GM23338 (cell line): Measurements from ENCODE around the gene MPDU1. TPM values are rescaled to one million over a fixed set of nuclear protein-coding genes. Genes with fewer than 3 reads are reported as not detected.

Source experiments
- ATAC-seq: fragments of 200-7000 bp; cut with Tn5 transposase; 3 replicates; pipeline ENCODE4 v1.9.1; 2020
- DNase-seq: peaks from one replicate; pipeline ENCODE4 v3.0.0-alpha.2; 2015; ENCODE audit warnings: low spot score
- H2AFZ ChIP-seq: fragments of 200-600 bp; sonication (generic); 2 replicates; pipeline ENCODE4 v1.8.0; 2016; ENCODE audit warnings: antibody characterized with exemption, mild to moderate bottlenecking, moderate library complexity
- H3F3A ChIP-seq: fragments of 200-600 bp; sonication (generic); replicated peaks from 2 replicates; pipeline ENCODE4 v1.8.0; 2017; ENCODE audit warnings: antibody characterized with exemption, mixed run types, low read depth
- H3K27ac ChIP-seq: fragments of 200-600 bp; sonication (generic); 2 replicates; pipeline ENCODE4 v1.6.1; 2016; ENCODE audit warnings: low read depth
- H3K27me3 ChIP-seq: fragments of 200-600 bp; sonication (generic); 2 replicates; pipeline ENCODE4 v1.8.0; 2016; ENCODE audit warnings: mild to moderate bottlenecking, mixed run types, moderate library complexity; ENCODE audit not compliant: insufficient read depth
- H3K36me3 ChIP-seq: fragments of 200-600 bp; sonication (generic); 2 replicates; pipeline ENCODE4 v1.8.0; 2016; ENCODE audit warnings: mild to moderate bottlenecking; ENCODE audit not compliant: insufficient read depth
- H3K4me1 ChIP-seq: fragments of 200-600 bp; sonication (generic); 2 replicates; pipeline ENCODE4 v1.8.0; 2016; ENCODE audit warnings: mild to moderate bottlenecking, moderate library complexity; ENCODE audit not compliant: insufficient read depth
- H3K4me2 ChIP-seq: fragments of 200-600 bp; sonication (generic); 2 replicates; pipeline ENCODE4 v1.7.1; 2017; ENCODE audit warnings: mixed run types
- H3K4me3 ChIP-seq: fragments of 200-600 bp; sonication (generic); 2 replicates; pipeline ENCODE4 v1.6.1; 2016; ENCODE audit warnings: mixed run types
- H3K79me2 ChIP-seq: fragments of 200-600 bp; sonication (generic); replicated peaks from 2 replicates; pipeline ENCODE4 v1.8.0; 2017; ENCODE audit warnings: mild to moderate bottlenecking; ENCODE audit not compliant: insufficient read depth
- H3K9me2 ChIP-seq: fragments of 200-600 bp; sonication (generic); 2 replicates; pipeline ENCODE4 v1.8.0; 2017; ENCODE audit not compliant: insufficient read depth
- H4K20me1 ChIP-seq: fragments of 200-600 bp; sonication (generic); replicated peaks from 2 replicates; pipeline ENCODE4 v1.8.0; 2017; ENCODE audit warnings: mild to moderate bottlenecking; ENCODE audit not compliant: insufficient read depth
- H3K27ac Mint-ChIP-seq: 2 replicates; pipeline ENCODE4 v1.8.0; 2020; ENCODE audit warnings: inconsistent platforms, mild to moderate bottlenecking, moderate library complexity, mixed read lengths
- H3K27me3 Mint-ChIP-seq: 3 replicates; pipeline ENCODE4 v1.8.0; 2022; ENCODE audit warnings: low read depth, mild to moderate bottlenecking, moderate library complexity, mixed read lengths, inconsistent platforms; ENCODE audit not compliant: insufficient read depth, poor library complexity
- H3K36me3 Mint-ChIP-seq: 3 replicates; pipeline ENCODE4 v1.8.0; 2021; ENCODE audit warnings: low read depth, mild to moderate bottlenecking, inconsistent platforms, moderate library complexity, mixed read lengths
- H3K4me1 Mint-ChIP-seq: 3 replicates; pipeline ENCODE4 v1.8.0; 2020; ENCODE audit warnings: mild to moderate bottlenecking, inconsistent platforms, mixed read lengths
- H3K4me3 Mint-ChIP-seq: 3 replicates; pipeline ENCODE4 v1.8.0; 2021; ENCODE audit warnings: moderate library complexity, mild to moderate bottlenecking, inconsistent platforms, mixed read lengths
- H3K9me3 Mint-ChIP-seq: 3 replicates; pipeline ENCODE4 v1.8.0; 2020; ENCODE audit warnings: moderate library complexity, mild to moderate bottlenecking, inconsistent platforms, mixed read lengths
- CREB1 ChIP-seq: fragments of 250-450 bp; sonication (Bioruptor Pico); IDR thresholded peaks from 2 replicates; pipeline ENCODE4 v1.5.0; 2020; ENCODE audit warnings: low read depth, mild to moderate bottlenecking, moderate library complexity
- CTCF ChIP-seq, 2 experiments: fragments of 200-600 bp in 1 of 2; sonication (generic) in 1 of 2; conservative IDR thresholded peaks; 2 replicates each; pipeline versions ENCODE4 v1.5.1 to v1.6.1; 2016 to 2017; ENCODE audit warnings: antibody characterized with exemption in 2 of 2, low read depth in 2 of 2, mild to moderate bottlenecking in 2 of 2, moderate library complexity in 1 of 2
- EZH2 ChIP-seq: fragments of 200-600 bp; sonication (generic); IDR thresholded peaks from one replicate; pipeline ENCODE4 v1.8.0; 2017; ENCODE audit warnings: antibody characterized with exemption, mild to moderate bottlenecking, low read depth; ENCODE audit not compliant: unreplicated experiment
- EZH2phosphoT487 ChIP-seq: fragments of 200-600 bp; sonication (generic); IDR thresholded peaks from one replicate; pipeline ENCODE4 v1.8.1; 2018; ENCODE audit warnings: antibody characterized with exemption; ENCODE audit not compliant: unreplicated experiment
- JUNB ChIP-seq: IDR thresholded peaks from one replicate; pipeline ENCODE4 v1.6.1; 2016; ENCODE audit warnings: antibody characterized with exemption; ENCODE audit not compliant: unreplicated experiment
- NANOG ChIP-seq: IDR thresholded peaks from 2 replicates; pipeline ENCODE4 v1.6.1; 2016; ENCODE audit warnings: antibody characterized with exemption, borderline replicate concordance
- POLR2AphosphoS5 ChIP-seq: IDR thresholded peaks from 2 replicates; pipeline ENCODE4 v1.6.1; 2016; ENCODE audit warnings: antibody characterized with exemption, low read depth
- REST ChIP-seq: IDR thresholded peaks from one replicate; pipeline ENCODE4 v1.6.1; 2018; ENCODE audit warnings: antibody characterized with exemption; ENCODE audit not compliant: unreplicated experiment
- STAT1 ChIP-seq: IDR thresholded peaks from one replicate; pipeline ENCODE4 v1.6.1; 2016; ENCODE audit warnings: antibody characterized with exemption; ENCODE audit not compliant: unreplicated experiment
- ZNF114 ChIP-seq: fragments of 250-450 bp; sonication (Bioruptor Pico); IDR thresholded peaks from 2 replicates; pipeline ENCODE4 v1.5.0; 2020; ENCODE audit warnings: mild to moderate bottlenecking, moderate library complexity
- ZNF331 ChIP-seq: fragments of 250-450 bp; sonication (Bioruptor Pico); IDR thresholded peaks from 2 replicates; pipeline ENCODE4 v1.5.0; 2020; ENCODE audit warnings: low read depth, mild to moderate bottlenecking, moderate library complexity
- polyA plus RNA-seq: library from polyadenylated mRNA; unstranded; fragments of >200 nt; fragmentation: Nextera tagmentation; extraction: Ambion mirVana; gene quantifications from 2 replicates; pipeline ENCODE4 v1.2.1, GENCODE V29; 2016
- total RNA-seq: library from RNA; depleted of rRNA; stranded (reverse); fragments of >200 nt; shearing (Covaris generic); gene quantifications from 2 replicates; pipeline ENCODE4 v1.2.3, GENCODE V29; 2014
- TF ChIP-seq, protein P1 (sequence below): IDR thresholded peaks from 2 replicates; pipeline ENCODE4 v1.6.1; 2016; ENCODE audit warnings: antibody characterized with exemption

MPDU1 gene
- total and polyA plus RNA-seq, 2 experiments from 2014 or later = 65.1 to 216 TPM

- Histone ChIP-seq H3K27me3 (no peaks in the 10 kb centered on the region), H3K9me2 (no peaks in the 10 kb centered on the region), H3F3A (peaks cover 37% of the 10 kb centered on the region), H3K4me2 (peak within 1 kb of the TSS; percentile 99), H2AFZ (peak within 1 kb of the TSS; percentile 74; the same call in 1 of the 2 replicates), H4K20me1 (no peaks in the 10 kb centered on the region), H3K4me3 (peak within 1 kb of the TSS; percentile 88), H3K4me1 (peaks cover 15% of the 10 kb centered on the region), H3K27ac (peak within 1 kb of the TSS; percentile 97), H3K79me2 (peaks cover 11% of the 10 kb centered on the region), H3K36me3 (peaks cover 31% of the 10 kb centered on the region)
- Mint-ChIP-seq H3K4me3 (peak within 1 kb of the TSS; percentile 69), H3K27ac (peak within 1 kb of the TSS; percentile 96), H3K4me1 (peaks cover 37% of the 10 kb centered on the region), H3K27me3 (peaks cover 18% of the 10 kb centered on the region), H3K36me3 (peaks cover 58% of the 10 kb centered on the region), H3K9me3 (no peaks in the 10 kb centered on the region)
- peak; percentile 70 for ATAC-seq
- DNase-seq = peak; percentile 82
- TF ChIP-seq STAT1 = no peak
- peak; percentile 76 for TF ChIP-seq POLR2AphosphoS5
Measured at GRCh38 chr17:7589891-7590691, 6.4 kb downstream of the MPDU1 start, which contains the start of gene SOX15. Gene SOX15, minus strand, starts transcription at chr17:7590094. Its CDS starts 418 bp downstream, at chr17:7589676.

DNA sequence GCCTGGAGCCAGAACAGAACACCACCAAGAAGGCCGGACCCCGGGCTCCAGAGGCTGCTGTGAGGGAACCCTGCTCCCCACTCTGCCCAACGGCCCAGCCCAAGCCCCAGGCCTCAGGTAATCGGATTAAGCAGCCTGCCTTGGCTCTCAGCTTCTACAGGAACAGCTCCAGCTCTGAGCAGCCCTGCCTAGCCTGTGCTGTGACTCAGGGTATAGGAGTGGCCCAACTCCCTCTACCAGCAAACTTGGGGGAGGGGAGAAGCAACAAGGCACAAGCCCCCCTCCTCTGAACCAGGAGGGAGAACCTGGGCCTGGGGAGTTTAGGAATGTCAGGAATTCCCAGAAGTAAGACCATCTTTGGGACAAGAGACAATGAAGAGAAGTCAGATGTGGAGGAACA is 7.1 kb downstream of the MPDU1 start:
- H3K9me3 Mint-ChIP-seq = no peaks in the 10 kb centered on the region
- peaks cover 35% of the 10 kb centered on the region for H3F3A ChIP-seq
- peaks cover 5% of the 10 kb centered on the region for H3K79me2 ChIP-seq
- no peak overlapping the region for H2AFZ ChIP-seq
- H3K4me2 ChIP-seq = peak overlapping the region; percentile 70
- peaks cover 14% of the 10 kb centered on the region for H3K4me1 ChIP-seq
- H3K36me3 Mint-ChIP-seq = peaks cover 63% of the 10 kb centered on the region
- H4K20me1 ChIP-seq = no peaks in the 10 kb centered on the region
- H3K27ac ChIP-seq = peak overlapping the region; percentile 97
- DNase-seq = peak; percentile 74
- no peaks in the 10 kb centered on the region for H3K27me3 ChIP-seq
- H3K4me1 Mint-ChIP-seq = peaks cover 36% of the 10 kb centered on the region
- H3K4me3 Mint-ChIP-seq = peak overlapping the region; percentile 51
- peaks cover 18% of the 10 kb centered on the region for H3K27me3 Mint-ChIP-seq
- peaks cover 32% of the 10 kb centered on the region for H3K36me3 ChIP-seq
- ATAC-seq = peak; percentile 51
- peak overlapping the region; percentile 88 for H3K4me3 ChIP-seq
- H3K9me2 ChIP-seq = no peaks in the 10 kb centered on the region
- peak overlapping the region; percentile 96 for H3K27ac Mint-ChIP-seq
- TF ChIP-seq CREB1 (no peak), CTCF (conservative IDR thresholded peaks at IDR 0.05; ENCODE audit: low read depth in 2 of 2) (no peak), POLR2AphosphoS5 (no peak), EZH2phosphoT487 (no peak), ZNF331 (CRISPR knock-in tag) (no peak), NANOG (no peak), JUNB (no peak), ZNF114 (no peak), STAT1 (no peak), REST (no peak), EZH2 (no peak)
- TF ChIP-seq, protein P1, sequence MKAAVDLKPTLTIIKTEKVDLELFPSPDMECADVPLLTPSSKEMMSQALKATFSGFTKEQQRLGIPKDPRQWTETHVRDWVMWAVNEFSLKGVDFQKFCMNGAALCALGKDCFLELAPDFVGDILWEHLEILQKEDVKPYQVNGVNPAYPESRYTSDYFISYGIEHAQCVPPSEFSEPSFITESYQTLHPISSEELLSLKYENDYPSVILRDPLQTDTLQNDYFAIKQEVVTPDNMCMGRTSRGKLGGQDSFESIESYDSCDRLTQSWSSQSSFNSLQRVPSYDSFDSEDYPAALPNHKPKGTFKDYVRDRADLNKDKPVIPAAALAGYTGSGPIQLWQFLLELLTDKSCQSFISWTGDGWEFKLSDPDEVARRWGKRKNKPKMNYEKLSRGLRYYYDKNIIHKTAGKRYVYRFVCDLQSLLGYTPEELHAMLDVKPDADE = no peak
